H1 (cell line): ENCODE data around the gene ST3GAL3. TPM values are rescaled to one million over a fixed set of nuclear protein-coding genes. Genes with fewer than 3 reads are reported as not detected.
A peak's percentile ranks its signal among the peaks of the same experiment; 100 is the strongest.

Experiments used
- ATF2 ChIP-seq: IDR thresholded peaks from 2 replicates; pipeline ENCODE4 v1.6.1; 2012; ENCODE audit warnings: low read length, inconsistent platforms
- ATF3 ChIP-seq: IDR thresholded peaks from 2 replicates; pipeline ENCODE4 v1.6.1; 2011; ENCODE audit warnings: low read depth, mild to moderate bottlenecking, low read length; ENCODE audit not compliant: insufficient read depth
- BACH1 ChIP-seq: IDR thresholded peaks from 2 replicates; pipeline ENCODE4 v1.6.1; 2012; ENCODE audit warnings: low read length, improper control_type of control experiment
- E2F6 ChIP-seq: IDR thresholded peaks from 2 replicates; pipeline ENCODE4 v1.6.1; 2012; ENCODE audit warnings: inconsistent platforms
- EGR1 ChIP-seq: IDR thresholded peaks from 2 replicates; pipeline ENCODE4 v1.6.1; 2011; ENCODE audit warnings: low read depth, low read length, borderline replicate concordance
- JUND ChIP-seq: IDR thresholded peaks from 2 replicates; pipeline ENCODE4 v1.6.1; 2011; ENCODE audit warnings: mild to moderate bottlenecking, improper control_type of control experiment, low read length
- KDM4A ChIP-seq: IDR thresholded peaks from one replicate; pipeline ENCODE4 v1.7.1; 2012; ENCODE audit warnings: low read depth, mild to moderate bottlenecking, moderate library complexity, low read length, inconsistent platforms; ENCODE audit not compliant: severe bottlenecking
- KDM5A ChIP-seq: fragments of 200-600 bp; IDR thresholded peaks from 2 replicates; pipeline ENCODE4 v1.7.1; 2012; ENCODE audit warnings: mild to moderate bottlenecking, low read length, inconsistent platforms, mixed read lengths
- MAFK ChIP-seq: IDR thresholded peaks from 2 replicates; pipeline ENCODE4 v1.6.1; 2012; ENCODE audit warnings: low read depth, mild to moderate bottlenecking, improper control_type of control experiment, low read length
- NANOG ChIP-seq: IDR thresholded peaks from 2 replicates; pipeline ENCODE4 v1.6.1; 2011; ENCODE audit warnings: low read length, low read depth, mild to moderate bottlenecking, inconsistent platforms; ENCODE audit not compliant: insufficient read depth, poor library complexity, severe bottlenecking
- NRF1 ChIP-seq: IDR thresholded peaks from 2 replicates; pipeline ENCODE4 v1.6.1; 2011; ENCODE audit warnings: mild to moderate bottlenecking, low read depth, low read length, improper control_type of control experiment
- PHF8 ChIP-seq: fragments of 200-600 bp; sonication (generic); conservative IDR thresholded peaks from 2 replicates; pipeline ENCODE4 v1.7.1; 2012; ENCODE audit warnings: low read depth, mild to moderate bottlenecking, inconsistent platforms, low read length, moderate library complexity
- RFX5 ChIP-seq: IDR thresholded peaks from 2 replicates; pipeline ENCODE4 v1.6.1; 2011; ENCODE audit warnings: low read depth, low read length, improper control_type of control experiment, borderline replicate concordance
- SIRT6 ChIP-seq: IDR thresholded peaks from one replicate; pipeline ENCODE4 v1.7.1; 2012; ENCODE audit warnings: low read length, inconsistent platforms
- SP4 ChIP-seq: IDR thresholded peaks from 2 replicates; pipeline ENCODE4 v1.6.1; 2012; ENCODE audit warnings: low read length, inconsistent platforms
- SRF ChIP-seq: IDR thresholded peaks from 2 replicates; pipeline ENCODE4 v1.6.1; 2011; ENCODE audit warnings: mild to moderate bottlenecking, low read depth, low read length, moderate library complexity
- TBP ChIP-seq: IDR thresholded peaks from 2 replicates; pipeline ENCODE4 v1.6.1; 2011; ENCODE audit warnings: low read depth, low read length, improper control_type of control experiment
- TCF12 ChIP-seq: IDR thresholded peaks from 2 replicates; pipeline ENCODE4 v1.6.1; 2011; ENCODE audit warnings: low read depth, mild to moderate bottlenecking, low read length
- polyA plus RNA-seq, 7 experiments: library from polyadenylated mRNA; depleted of rRNA in 3 of 7; stranded (reverse) in 5 of 7; unstranded in 2 of 7; fragments of >200 nt in 5 of 7; fragments of 200-250 nt in 2 of 7; gene quantifications; 1 replicate in 5 of 7; 2 replicates in 1 of 7; 4 replicates in 1 of 7; pipeline versions ENCODE4 v1.2.1 to v1.2.3, GENCODE V29; 2011 to 2013; ENCODE audit warnings: missing spikeins in 2 of 7, mixed read lengths in 2 of 7
- total RNA-seq: library from RNA; stranded (reverse); fragmentation: NEBNext Ultra II Directional; extraction: Animal tissue kit (Norgen Biotek cat#: 25700); gene quantifications from 2 replicates; pipeline ENCODE4 v1.2.1, GENCODE V29; 2021

The ST3GAL3 gene
- total and polyA plus RNA-seq, 2 of the 8 experiments (the other 6 are each of a cell fraction or from before 2014, with no cell fraction given) = 6.8 to 7.0 TPM

DNA sequence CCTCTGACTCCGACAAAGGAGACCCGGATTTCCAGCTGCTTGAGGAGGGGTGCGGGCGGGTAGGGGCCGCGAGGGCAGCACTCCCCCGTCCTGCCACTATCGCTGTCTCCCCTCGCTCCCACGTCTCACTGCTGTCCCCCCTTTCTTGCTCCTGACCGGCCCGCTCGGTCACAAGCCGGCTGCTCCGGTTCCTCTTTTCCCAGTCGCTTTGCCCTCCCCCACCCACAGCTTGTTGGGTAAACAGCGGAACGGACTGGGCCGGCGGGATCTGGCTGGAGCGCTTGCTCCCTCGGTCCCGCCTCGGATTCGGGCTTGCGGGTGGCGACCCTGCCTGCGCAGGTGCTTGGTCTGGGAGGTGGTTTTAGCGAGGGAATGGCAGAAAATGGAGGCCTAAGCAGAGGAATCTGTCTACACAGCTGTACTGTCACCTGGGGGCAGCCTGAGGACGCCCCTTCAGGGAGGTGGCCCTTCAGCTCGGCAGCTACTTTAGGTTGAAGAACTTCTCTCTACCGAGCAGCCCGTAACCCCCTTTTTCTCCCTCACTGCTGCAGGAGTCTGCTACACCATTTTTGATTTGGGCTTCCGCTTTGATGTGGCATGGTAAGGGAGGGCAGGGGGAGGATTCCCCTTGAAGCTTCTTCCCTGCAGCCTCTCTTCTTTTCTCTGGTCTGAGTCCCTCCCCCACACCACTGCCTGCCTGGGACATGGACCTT is 268.1 kb downstream of the ST3GAL3 start (continued):
- TF ChIP-seq ATF2 (no peak), MAFK (no peak), EGR1 (no peak), KDM4A (no peak), JUND (no peak), SIRT6 (no peak), KDM5A (0 out of 2 replicates have a peak, but pooled peaks have one; percentile 18), SP4 (no peak), TCF12 (no peak), BACH1 (no peak), SRF (no peak), RFX5 (no peak), TBP (no peak), NANOG (no peak), E2F6 (no peak), PHF8 (peak; percentile 21; the same call in 1 of the 2 replicates), ATF3 (no peak), NRF1 (0 out of 2 replicates have a peak, but pooled peaks have one; percentile 13)
